LNCAP (cell line): ENCODE results near the gene MUSK.

Source experiments
- TF ChIP-seq, protein P1 (sequence below): fragments of 450-650 bp; IDR thresholded peaks from 2 replicates; pipeline ENCODE4 v1.5.1; 2017; ENCODE audit warnings: mild to moderate bottlenecking

MUSK gene

DNA sequence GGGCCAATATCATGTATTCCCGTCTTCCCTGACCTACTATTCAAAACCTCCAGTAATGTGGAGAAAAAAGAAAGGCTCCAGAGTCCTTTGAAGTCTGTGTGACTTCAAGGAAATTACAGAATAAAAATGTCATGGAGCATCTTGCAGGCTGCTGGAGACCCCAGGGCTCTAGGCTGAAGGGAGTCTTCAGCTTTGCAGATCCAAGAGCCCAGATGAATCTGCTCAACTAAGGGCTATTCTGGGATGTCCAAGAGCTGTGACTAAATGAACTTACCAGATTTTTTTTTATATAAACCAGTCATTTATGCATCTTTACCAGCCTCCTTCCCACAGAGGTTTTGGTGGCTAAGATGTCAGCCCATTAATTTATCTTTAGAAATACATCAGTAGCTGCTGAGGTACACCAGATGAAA, 167.3 kb downstream of the MUSK start:
- TF ChIP-seq, protein P1, sequence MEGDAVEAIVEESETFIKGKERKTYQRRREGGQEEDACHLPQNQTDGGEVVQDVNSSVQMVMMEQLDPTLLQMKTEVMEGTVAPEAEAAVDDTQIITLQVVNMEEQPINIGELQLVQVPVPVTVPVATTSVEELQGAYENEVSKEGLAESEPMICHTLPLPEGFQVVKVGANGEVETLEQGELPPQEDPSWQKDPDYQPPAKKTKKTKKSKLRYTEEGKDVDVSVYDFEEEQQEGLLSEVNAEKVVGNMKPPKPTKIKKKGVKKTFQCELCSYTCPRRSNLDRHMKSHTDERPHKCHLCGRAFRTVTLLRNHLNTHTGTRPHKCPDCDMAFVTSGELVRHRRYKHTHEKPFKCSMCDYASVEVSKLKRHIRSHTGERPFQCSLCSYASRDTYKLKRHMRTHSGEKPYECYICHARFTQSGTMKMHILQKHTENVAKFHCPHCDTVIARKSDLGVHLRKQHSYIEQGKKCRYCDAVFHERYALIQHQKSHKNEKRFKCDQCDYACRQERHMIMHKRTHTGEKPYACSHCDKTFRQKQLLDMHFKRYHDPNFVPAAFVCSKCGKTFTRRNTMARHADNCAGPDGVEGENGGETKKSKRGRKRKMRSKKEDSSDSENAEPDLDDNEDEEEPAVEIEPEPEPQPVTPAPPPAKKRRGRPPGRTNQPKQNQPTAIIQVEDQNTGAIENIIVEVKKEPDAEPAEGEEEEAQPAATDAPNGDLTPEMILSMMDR: no peak

DNA sequence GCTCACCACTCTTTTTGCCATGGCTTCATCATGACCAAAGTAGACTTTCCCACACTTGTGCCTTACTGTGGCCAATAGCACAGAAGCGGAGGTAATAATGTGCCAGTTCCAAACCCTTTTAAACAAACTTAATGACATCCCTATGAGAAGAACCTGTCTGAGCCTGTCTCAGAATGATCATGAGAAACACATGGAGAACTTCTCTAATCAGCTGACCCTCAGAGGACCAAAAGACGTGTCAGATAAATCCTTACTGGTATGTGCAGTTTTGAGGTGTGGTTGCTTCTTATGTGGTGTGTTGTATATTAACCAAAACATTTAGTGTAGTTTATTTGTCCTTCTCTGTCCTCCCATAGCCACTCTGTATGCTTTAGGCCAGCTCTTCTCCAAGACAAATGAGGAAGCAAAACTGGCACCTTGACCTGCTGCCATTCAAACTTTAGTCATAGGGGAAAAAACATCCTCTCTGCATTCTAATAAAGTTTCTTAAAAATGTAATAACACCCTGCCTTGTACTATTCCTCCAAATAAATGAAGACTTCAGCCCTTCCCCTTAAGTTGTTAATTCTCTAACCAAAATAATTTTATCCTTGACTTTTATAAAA, 168.9 kb downstream of the MUSK start:
- TF ChIP-seq, protein P1: no peak

DNA sequence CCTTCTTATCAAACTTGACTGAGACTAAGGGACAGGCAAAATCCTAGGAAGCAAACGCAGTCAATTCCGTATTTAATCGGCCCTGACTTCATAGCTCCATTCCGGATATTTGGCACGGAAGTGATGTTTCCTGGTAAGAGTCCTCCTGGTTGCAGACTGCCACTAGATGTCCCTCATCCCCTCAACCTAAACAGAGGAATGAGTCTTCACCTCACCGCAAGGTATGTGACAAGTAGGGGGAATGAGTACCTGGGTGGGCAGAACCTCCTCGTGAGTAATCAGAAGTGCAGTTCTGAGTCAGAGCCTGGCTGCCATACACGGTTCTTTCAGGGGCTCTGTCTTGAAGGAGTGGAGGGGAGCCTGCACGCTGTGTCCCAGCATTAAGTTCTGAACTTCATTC, 173.6 kb downstream of the MUSK start:
- TF ChIP-seq, protein P1: peak; percentile 14; the same call in 1 of the 2 replicates

DNA sequence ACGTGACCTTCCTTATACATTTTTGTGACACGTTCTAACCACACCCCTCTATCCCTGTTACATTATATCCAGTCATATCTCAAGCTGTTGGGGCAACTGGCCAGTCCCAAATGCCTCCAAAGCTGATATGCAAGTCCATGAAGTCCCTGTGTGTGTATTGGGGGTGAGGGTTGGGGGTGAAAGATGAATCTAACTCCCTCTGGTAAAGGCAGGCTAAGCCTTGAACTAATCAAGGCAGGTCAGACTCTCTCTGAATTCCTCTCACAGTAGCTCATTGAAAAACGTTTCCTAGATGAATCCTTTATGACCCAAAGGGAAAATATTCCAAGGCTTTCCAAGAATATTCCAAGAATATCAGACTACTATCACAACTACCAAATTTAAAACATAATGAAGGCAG, 174.4 kb downstream of the MUSK start:
- TF ChIP-seq, protein P1: no peak

DNA sequence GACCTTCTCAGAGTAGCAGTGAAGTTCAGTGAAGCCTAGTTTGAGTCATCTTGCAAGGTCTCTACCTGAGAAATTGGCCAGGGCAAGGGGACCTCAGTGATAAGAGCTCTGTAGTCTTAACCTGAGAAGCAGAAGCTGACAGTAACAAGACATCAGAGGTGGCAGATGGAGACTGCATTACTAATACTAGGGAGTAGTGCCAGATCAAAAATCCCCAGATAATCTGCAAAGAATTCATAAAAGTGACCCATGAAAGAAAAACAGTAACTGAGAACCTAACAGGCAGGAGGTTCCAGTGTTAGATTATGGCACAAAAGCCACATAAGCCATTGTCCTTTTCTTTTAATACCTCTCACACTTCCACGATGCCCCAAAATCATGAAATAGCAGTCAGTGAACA, 175.5 kb downstream of the MUSK start:
- TF ChIP-seq, protein P1: no peak

DNA sequence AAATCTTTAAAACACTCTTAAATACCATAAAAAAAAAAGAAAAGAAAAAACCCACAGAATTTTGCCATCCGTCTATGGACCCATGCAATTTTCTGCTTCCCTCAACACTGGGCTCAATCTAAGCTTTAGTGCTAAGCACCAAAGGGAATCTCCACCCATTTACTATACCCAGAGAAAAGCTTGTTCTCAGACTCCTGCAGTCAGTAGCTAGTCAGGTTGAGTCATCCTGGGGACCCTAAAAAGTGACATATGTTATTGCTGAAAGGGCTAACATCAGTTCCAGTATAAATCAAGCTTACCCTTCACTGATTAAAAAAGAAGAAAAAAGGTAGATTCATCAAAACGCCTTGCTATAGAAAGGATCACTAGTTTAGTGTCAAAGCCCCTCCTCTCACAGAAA, 177.6 kb downstream of the MUSK start:
- TF ChIP-seq, protein P1: no peak

DNA sequence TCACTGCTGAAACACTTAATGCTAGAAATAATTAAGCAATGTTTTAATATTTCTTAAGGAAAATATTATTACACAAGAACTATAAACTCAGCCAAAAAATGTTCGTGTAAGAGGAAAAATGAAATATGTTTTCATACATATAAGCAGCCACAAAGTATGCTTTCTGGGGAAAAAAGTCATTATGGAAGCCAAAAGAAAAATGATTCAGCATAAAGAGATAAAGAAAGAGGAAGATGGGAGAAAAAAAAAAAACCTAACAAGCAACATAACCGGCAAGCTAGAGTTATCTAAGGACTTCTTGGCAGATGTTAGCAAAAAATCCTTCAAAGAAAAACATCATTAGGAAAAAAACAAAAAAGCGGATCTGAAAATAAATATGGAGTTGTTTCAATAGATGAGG, 179.1 kb downstream of the MUSK start:
- TF ChIP-seq, protein P1: no peak
